Epidermal melanocyte (primary cell): ENCODE measurements around the gene WNT9B.

ENCODE experiments used
- DNase-seq: peaks from one replicate; pipeline ENCODE4 v3.0.0; 2011; ENCODE audit warnings: low spot score; ENCODE audit not compliant: insufficient read length

WNT9B gene

DNA sequence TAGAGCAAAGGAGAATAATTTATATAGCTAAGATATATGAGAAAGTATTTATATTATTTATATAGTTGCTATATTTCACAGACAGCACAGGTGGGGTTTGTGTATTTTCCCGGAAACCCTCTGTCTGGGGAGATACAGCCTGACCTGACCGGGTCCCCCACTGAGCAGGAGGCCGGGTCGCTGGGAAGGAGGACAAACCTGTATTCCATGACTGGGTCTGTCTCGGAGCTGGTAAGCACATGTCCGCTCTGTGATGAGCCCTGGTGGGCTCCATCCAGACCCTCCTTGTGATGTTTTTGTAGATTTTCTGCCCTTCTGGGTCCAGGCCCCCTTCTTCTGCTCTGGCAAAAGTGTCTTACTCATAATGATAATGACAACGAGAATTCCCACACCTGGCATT lies 27.7 kb downstream of the WNT9B start:
- DNase-seq, result no peak

DNA sequence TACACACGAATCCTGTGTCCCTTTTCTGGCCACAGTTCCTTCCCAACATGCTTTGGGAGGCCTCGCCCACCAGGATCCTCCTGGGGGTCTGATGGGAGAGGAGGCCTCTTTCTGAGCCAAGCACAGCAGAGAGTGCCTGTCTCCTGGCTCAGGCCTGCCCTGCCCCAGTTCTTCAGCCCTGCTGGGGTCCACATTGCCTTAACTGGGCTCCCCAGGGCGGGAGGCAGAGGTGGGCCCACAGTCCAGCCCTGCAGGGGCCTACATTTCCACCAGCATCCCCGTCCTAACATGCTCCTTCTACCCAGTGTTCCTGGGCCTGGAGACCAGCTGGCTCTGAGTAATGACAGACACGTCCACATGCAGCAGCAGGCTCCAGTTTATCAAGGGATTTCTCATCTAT lies 29.6 kb downstream of the WNT9B start:
- DNase-seq, result no peak

DNA sequence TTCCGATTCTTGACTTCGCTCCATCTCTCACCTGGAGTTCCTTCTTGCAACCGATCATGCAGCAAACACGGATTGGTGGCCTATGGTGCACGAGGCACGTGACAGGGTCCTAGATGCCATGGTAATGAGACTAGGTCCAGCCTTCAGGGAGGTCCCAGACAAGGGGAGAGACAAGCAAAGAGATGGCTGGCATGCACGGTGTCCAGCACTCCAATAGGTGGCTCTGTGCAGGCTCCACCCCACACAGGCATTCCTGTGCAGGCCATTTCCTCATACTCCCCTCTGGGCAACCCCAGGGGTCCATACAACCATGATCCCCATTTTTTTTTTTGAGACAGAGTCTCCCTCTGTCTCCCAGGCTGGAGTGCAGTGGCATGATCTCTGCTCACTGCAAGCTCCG lies 31.3 kb downstream of the WNT9B start:
- DNase-seq, result no peak

DNA sequence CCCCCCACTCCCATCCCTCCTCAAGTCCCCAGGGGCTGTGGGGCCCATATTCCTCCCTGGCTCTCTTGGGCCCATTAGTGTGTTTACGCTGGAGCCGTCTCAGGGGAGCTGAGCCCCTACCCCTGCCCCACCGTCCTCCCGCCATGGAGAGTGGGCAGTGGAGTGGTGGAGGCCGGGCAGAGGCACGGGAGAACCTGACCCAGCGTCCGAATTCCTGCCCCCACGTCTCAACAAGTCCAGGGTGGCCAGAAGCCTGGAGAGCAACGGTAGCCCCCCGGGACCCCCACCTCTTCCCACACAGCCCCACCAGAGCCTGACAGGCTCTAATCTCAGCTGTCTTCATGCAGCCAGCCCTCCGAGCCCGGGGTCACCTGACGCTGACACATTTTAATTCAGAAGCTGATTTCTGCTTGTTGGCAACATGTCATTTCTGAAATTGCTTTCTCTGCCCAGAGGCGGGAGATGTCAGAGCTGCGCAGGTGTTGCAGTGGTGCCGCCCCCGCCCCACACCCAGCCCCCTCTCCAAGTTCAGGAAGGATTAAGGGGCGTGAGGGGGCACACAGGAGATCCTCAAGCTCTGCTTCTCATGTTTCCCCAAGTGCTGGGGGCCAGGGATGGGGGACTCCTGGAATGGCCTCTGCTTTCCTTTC lies 32.6 kb downstream of the WNT9B start:
- DNase-seq, result no peak

DNA sequence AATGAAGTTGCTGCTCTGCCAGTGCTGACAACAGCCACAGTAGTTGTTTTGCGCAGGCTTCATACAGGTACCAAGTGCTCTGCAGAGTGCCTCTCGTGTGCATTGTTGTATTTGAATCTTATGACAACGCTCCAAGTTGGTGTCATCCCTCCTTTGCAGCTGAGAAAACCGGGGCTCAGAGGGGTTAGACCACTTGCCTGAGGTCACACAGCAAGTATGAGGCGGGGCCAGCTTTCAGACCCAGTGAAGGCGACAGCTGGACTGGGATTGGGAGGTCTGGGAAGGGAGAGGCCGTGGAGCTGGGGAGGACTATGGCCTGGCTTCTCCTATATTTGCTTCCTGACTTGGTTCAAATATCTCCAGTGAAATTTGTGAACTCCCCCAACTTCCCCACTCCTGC lies 33.2 kb downstream of the WNT9B start:
- DNase-seq, result no peak

DNA sequence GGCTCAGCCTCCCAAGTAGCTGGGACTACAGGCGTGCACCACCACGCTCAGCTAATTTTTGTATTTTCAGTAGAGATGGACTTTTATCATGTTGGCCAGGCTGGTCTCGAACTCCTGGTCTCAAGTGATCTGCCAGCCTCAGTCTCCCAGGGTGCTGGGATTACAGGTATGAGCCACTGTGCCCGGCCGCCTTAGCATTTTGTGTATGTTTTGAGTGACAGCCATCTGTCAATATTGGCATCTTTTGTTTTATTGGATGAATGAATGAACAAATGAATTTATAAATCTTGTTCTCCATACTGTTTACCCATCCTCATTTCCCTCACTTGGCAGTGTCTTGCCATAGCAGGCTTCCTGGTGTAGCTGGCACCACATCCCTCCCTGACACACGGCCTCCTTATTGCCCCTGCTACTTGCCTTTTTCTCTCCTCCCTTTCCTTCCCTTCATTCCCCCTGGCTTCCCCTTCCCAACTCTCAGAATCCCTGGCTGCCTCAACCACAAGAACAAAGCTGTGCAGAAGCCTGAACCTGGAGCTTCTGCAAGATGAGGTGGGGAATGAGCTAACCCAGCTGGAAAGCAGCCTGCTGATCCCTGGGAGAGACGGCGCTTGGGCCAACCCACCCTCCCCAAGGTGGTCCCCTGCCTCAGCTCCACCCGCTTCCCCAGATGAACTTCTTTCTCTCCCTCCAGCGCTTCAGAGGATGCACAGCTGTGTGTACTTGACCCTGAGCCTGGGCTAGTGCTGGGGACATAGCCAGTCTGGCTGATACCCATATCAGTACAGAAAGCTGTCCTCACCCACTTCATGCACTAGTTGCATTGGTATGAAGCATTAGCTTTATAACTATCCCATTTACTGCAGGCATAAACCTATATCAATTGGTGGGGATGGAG lies 34.3 kb downstream of the WNT9B start:
- DNase-seq, result no peak

DNA sequence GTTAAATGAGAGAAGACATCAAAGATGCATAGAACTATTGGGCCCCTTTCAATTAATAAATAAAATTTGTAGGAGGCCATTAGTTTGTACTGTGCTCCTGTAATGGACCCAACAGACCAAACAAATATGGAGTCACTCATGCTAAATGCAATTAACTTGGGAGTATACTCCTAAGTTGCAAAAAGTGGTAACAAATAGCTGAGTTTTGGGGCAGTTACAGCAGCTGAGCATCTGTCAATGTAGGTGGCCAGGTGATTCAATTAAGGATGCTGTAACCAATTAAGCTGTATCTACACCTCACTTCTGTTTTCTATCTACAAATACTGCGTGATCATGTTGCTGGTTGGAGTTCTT lies 34.9 kb downstream of the WNT9B start:
- no peak for DNase-seq

DNA sequence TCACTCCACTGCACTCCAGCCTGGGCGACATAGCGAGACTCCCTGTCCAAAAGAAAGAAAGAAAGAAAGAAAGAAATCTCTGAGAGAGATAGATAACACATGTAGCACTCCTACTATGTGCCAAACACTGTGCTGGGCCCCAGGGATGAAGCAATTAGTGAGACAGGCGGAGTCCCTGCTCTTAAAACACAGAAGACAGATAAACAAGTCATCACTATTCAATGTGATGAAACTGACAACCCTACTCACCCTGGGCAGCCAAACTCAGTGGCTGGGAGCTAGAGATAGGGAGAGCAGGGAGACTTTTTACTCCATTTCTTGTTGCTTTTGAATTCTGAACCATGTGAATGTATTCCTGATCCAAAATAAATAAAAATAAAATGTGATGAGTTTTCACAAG lies 36.3 kb downstream of the WNT9B start:
- no peak for DNase-seq

DNA sequence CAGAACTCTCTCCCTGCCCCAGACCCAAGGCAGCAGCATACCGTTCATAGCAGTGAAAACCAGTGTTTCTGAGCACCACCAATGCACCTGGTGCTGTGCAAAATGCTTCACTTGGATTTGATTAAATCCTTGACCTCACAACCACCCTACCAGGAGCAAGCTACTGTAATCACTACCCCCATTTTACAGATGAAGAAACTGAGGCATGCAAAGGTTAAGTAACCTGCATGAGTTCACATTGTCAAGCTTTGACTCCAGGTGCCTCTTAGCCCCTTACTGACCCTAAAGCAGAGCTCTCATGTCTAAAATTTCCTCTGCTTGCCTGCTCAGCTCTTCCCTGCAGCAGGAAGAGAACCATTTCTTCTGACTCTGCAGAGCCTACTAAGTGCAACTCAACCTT lies 37.3 kb downstream of the WNT9B start:
- DNase-seq, result no peak

DNA sequence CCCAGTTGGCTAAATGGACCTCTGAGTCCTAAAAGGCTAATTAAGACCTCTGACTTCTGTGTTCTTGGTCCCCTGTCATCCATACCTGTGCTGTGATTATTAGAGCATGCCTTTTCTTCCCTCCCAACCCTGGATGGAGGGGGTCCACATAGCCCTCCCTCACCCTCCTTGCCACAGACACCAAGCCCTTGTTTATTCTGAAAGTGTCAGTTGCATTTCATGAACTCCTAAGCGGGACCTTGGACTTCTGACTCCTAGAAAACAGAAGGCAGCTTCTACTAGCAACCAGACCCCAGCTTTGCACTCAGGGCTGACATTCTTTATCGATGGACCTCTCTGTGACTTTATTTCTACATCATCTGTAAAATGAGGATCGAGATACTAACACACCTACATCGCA lies 38.1 kb downstream of the WNT9B start:
- no peak for DNase-seq

DNA sequence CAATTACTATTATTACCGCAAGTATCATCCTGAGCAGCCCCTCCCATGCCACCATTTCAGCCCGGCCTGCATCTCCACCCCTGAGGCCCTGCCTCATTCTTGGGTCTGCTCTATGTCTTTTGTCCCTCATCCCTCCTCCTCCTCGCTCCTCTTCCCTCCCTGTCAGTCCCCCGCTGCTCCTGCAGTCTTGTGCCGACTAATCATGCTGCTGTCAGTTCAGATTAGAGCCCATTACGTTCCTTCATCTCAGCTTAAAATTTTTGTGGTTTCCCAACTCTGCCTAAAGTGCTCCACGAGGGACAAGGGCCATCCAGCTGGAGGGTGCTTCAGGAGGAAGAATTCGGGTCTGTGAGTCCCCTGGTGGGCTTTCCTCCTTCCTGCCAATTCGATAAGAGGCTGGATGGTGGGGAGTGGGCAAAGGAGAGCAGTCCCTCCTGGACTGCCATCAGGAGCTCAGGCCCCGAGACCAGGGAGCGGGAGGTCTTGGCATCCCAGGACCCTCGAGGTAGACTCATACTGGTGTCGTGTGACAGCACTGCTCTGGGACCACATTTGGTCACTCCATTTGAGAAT lies 38.7 kb downstream of the WNT9B start:
- no peak for DNase-seq

DNA sequence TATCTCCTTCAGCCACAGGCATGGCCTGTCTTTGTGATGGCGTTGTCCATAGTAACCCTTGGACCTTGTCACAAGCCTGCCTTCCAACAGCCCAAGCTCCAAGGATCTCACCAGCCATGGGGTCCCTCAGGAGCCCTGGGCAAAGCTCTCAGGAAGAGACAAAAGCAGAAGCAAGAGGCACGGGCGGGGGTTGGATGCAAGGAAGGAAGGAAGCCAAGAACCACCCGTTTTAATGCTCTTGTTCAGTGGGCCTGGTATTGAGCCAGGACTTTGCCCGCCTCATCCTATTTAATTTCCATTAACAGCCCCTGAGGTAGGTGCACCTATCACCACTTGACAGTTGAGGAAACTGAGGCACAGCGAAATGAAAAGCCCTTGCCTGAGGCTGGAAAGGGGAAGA lies 39.3 kb downstream of the WNT9B start:
- DNase-seq, result no peak

DNA sequence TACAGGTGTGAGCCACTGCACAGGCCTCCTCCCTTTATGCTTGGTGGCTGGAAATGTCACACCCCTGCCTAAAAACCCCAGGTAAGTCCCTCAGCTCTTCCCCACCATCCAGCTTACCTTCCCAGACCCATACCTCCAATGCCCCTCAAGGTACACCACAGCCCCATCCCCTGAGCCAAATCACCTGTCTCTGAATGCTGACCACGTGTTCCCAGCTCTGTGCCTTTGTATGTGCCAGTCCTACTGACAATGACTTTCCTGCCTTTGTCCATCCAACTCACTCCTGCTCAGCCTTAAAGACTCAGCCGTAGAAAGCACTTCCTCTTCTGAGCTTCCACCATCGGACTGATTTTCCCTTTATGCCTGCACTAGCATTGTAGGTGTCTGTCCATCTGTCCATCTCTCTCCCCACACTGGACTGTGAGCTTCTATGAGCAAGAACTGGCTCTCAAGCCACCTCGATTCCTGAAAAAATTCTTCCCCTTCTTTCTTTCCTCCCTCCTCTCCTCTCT lies 40.9 kb downstream of the WNT9B start:
- no peak for DNase-seq

DNA sequence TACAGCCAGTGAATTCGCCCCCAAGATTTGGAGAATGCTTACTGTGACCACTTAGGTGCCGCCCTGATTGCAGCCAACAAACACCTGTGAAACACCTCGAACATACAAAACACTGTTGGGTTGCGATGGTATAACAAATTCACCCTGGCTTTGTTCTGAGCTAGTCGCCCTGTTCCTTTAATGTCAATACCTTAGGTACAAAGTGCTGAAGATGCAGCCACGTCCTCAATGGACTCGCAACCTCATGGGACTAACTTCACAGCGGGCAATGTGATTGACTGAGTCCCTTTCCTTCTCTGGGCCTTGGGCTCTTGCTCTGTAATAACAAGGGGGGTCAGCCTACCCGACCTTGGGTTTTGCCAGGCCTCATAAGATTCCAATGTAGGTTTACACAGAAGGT lies 42.6 kb downstream of the WNT9B start:
- no peak for DNase-seq

DNA sequence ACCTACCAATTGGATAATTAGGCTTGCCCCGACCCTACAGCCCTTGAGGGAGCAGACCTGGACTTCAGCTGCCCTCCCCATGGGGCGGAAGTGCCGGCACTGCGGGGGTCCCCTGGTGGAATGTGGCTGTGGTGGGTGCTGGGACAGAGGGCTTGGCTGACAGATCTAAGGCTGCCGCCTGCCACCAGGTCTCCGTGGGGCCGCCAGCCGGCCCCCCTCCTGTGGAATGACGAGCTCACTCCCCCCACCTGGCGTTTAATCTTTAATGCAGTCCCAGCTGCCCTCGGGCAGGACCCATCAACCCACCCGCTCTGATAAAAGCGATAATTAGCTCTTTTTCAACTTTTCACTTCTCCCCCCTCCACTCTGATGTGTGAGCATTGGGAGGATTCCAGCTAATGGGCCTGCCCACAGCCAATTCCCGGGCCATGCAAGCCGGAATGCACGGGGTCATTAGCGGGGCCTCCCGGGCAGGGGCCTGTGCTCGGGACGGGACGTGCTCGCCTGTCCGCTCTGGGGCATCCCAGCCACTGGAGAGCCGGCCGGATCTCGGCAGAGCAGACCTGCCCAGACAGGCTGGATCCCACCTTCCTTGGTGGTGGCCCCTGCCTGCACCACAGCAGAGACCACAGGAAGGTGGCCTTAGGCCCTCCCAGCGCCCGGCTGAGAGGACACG lies 43.2 kb downstream of the WNT9B start:
- no peak for DNase-seq

DNA sequence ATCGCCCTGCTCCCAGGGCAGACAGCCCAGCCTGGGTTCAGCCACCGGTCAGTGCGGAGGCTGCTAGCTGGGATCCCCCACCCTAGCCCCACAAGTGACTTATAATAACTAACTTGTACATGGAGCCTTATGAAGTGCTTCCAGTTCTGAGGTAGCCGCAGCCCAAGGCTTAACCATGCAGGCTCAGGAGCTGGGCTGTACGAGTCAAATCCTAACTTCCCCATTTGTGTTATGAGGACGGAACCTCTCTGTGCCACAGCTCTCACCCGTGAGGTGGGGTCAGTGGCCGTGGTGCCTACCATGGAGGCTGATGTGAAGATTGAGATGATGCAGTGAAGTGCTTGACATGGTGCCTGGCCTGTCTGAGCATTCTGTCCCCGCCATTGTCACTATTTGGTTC lies 43.8 kb downstream of the WNT9B start:
- no peak for DNase-seq

DNA sequence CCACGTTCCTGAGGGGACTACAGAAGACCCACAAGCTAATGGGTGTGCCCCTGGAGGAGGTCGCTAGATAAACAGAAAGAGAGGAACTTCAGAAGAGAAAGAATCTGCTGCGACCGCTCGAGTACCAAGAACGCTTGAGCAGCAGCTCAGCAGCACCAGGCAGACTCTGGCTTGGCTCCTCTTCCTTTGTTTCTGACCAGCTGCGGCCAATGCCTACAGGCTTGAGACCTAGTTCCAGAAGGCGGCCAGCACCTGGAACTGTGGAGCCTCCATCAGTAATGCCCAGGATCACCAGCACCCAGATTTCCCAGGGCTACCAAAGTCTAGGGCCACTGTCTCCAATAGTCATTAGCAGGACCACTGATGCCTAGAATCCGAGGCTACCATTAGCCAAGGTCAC lies 45.6 kb downstream of the WNT9B start:
- no peak for DNase-seq

DNA sequence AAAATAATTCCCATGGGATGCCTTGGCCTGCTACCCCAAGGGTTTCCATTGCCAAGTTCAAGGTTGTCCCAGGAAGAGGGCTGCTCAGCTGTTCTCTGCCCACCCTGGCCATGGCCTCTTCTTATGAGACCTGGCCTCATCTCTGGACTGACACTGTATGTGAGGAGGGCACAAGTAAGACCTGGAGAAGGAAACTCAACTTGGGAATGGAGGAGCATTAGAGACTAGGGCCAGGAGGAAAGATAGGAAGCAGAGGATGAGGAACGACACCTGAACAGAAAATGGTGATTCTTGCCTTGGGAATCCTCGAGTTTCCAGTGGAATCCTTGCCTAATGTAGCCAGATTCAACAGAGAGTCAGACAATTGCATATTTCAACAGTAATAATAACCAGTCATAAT lies 47.0 kb downstream of the WNT9B start:
- DNase-seq, result no peak

DNA sequence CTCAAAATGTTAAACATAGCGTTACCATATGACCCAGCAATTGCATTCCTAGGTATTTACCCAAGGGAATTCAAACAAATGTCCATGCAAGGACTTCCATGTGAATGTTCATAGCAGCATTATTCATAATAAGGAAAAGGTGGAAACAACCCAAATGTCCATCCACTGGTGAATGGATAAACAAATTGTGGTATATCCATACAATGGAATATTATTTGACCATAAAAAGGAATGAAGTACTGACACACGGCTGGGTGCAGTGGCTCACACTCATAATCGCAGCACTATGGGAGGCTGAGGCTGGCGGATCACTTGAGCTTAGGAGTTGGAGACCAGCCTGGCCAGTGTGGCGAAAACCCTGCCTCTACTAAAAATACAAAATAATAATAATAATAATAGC lies 47.5 kb downstream of the WNT9B start:
- no peak for DNase-seq

DNA sequence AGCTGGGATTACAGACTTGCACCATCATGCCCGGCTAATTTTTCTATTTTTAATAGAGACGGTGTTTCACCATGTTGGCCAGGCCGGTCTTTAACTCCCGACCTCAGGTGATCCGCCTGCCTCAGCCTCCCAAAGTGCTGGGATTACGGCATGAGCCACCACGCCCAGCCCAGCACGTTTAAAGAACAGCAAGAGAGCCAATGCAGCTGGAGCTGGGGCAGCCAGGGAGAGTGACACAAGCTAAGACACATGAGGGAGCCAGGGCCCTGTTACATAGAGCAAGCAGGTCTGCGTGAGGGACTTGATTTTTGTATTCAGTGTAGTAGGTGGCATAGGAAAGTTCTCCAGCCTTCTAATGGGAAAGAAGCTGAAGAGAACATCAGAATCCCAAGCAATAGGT lies 49.9 kb downstream of the WNT9B start:
- no peak for DNase-seq

DNA sequence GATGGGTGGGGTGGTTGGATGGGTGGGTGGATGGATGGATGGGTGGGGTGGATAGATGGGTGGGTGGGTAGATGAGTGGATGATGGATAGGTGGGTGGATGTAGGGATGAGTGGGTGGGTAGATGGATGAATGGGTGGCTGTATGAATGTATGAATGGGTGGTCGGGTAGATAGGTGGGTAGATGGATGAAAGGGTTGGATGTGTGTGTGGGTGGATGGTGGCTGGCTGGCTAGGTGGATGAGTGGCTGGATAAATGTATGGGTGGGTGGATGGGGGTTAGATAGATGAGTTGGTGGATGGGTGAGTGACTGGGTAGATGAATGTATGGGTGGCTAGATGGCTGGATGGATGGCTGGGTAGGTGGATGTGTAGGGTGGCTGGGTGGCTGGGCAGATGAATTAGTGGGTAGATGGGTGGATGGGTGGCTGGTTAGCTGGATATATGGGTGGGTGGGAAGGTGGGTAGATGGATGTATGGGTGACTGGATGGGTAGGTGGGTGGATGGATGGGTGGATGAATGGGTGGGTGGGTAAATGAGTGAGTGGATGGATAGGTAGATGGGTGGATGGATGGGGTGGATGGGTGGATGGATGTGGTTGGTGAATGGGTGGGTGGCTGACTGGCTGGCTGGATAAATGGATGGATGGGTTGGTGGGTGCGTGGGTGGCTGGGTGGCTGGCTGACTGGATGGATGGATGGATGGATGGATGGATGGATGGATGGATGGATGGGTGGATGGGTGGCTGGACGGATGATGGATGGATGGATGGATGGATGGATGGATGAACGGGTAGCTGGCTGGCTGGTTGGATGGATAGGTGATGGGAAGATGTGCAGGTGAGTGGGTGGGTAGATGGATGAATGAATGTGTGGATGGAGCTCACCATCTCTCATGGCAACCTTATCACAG lies 52.6 kb downstream of the WNT9B start:
- no peak for DNase-seq
